Dermis microvascular lymphatic vessel endothelial cell (primary cell): ENCODE data around the gene ARHGEF16. TPM values are rescaled to one million over a fixed set of nuclear protein-coding genes. Genes with fewer than 3 reads are reported as not detected.

Experiments used
- DNase-seq, 2 donors: peaks; one replicate each; pipeline versions ENCODE4 v3.0.0 to v3.0.0-alpha.2; 2010; ENCODE audit warnings: low read depth in 2 of 2
- total RNA-seq: library from RNA; depleted of rRNA; stranded (reverse); fragments of >200 nt; gene quantifications from 2 replicates; pipeline ENCODE4 v1.2.1, GENCODE V29; 2014

The ARHGEF16 gene
- total RNA-seq, 1 donor from 2014 or later: 0.39 TPM

GRCh38 chr1:3422638-3423037 is 31.8 kb upstream of the ARHGEF16 start:
- DNase-seq: no peak

- DNase-seq: no peak
Measured at GRCh38 chr1:3423245-3423829, 31.1 kb upstream of the ARHGEF16 start.

- no peak for DNase-seq
Measured at GRCh38 chr1:3423896-3424611, 30.4 kb upstream of the ARHGEF16 start.

DNA sequence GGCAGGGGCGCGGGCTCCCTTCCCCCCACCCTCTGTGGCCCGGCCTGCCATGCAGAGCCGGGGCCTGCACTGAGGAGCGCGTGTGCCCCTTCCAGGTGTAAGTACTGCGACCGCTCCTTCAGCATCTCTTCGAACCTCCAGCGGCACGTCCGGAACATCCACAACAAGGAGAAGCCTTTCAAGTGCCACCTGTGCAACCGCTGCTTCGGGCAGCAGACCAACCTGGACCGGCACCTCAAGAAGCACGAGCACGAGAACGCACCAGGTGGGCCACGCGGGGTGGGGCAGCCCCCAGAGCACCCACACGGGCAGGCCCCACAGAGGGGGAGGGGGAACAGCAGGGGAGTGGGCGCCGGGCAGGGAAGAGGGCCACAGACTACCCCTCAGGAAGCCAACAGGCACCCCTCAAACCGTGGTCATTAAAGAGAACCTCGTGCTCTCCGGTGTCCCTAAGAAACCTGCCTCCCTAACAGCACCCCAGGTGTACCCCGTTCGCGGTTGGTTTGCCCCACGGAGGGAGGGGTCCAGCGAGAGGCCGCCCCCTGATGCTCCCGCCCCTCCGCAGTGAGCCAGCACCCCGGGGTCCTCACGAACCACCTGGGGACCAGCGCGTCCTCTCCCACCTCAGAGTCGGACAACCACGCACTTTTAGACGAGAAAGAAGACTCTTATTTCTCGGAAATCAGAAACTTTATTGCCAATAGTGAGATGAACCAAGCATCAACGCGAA is 28.8 kb upstream of the ARHGEF16 start:
- no peak for DNase-seq

- DNase-seq: no peak
Measured at GRCh38 chr1:3426956-3427535, 27.4 kb upstream of the ARHGEF16 start.

DNA sequence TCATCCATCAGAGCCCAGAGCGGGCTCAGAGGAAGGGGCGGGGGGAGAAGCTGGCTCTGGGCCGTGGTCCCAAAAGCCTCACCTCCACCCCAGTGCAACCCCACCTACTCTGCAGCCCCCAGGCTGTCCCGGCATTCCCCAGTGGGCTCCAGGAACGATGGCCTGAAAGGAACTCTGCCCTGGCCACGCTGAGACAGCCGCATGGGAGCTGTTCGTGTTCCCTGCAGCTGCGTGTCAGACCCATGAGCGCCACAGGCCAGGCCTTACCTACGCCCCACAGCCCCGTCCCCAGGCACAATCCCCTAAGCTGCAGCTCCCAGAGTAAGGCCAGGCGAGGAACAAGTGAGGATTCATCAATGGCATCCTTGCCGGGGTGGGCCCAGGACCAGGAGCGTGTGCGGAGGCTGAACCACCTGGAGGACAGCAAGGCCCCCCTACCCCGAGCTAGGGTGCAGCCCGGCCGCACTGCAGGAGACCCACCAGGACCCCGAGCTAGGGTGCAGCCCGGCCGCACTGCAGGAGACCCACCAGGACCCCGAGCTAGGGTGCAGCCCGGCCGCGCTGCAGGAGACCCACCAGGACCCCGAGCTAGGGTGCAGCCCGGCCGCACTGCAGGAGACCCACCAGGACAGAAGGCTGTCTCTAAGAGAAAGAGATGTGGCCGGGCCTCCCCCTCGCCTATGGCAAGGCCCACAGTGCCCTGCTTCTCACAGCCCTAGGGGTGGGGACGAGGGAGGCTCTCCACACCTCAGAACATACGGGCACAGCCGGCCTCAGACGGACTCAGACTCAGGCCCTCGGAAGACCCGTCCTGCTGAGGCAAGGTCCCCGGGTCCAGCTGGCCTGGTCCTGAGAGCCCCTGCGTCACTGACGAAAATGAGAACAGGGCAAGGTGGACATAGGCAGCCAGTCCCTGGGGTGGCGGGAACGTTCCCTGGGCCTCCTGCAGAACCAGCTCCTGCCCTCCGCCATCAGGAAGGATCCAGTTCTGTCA is 26.5 kb upstream of the ARHGEF16 start:
- no peak for DNase-seq

DNA sequence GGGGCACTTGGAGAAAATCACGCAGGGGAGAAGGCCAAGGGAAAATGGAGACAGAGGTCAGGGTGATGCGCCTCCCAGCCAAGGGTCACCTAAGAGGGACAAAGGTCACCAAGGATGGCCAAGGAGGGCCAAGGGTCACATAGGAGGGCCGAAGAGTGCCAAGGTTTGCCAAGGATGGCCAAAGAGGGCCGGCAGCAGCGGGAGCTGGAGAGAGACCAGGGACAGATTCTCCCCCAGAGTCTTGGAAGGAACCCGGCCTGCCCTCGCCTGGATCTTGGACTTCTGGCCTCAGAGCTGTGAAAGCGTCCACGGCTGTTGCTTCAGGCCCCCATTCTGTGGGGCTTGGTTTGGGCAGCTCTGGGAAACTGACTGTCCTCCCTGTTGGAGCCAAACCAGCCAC is 25.6 kb upstream of the ARHGEF16 start:
- DNase-seq: no peak

- DNase-seq: no peak
Measured at GRCh38 chr1:3429320-3429719, 25.1 kb upstream of the ARHGEF16 start.

GRCh38 chr1:3429766-3430165 is 24.7 kb upstream of the ARHGEF16 start:
- no peak for DNase-seq

GRCh38 chr1:3430406-3430805 is 24.1 kb upstream of the ARHGEF16 start:
- no peak for DNase-seq

GRCh38 chr1:3430820-3431219 is 23.6 kb upstream of the ARHGEF16 start:
- no peak for DNase-seq

GRCh38 chr1:3431266-3431665 is 23.2 kb upstream of the ARHGEF16 start:
- no peak for DNase-seq

DNA sequence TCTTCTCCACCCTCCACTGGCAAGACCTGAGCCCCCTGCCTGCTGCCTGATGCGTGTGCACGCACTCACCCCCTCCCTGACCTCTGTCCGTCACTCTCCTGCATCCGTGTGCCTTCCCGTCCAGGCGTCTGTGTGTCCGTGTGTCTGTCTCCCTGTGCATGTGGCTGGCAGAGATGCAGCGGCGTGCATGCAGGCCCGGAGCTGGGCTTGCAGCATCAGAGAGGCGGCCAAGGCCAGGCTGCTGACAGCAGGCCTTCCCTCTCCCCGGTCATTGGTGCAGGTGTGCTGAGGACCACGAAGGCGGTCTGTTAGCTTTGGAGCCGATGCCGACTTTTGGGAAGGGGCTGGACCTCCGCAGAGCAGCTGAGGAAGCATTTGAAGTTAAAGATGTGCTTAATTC is 22.8 kb upstream of the ARHGEF16 start:
- no peak for DNase-seq

GRCh38 chr1:3432306-3432705 is 22.2 kb upstream of the ARHGEF16 start:
- no peak for DNase-seq

- no peak for DNase-seq
Measured at GRCh38 chr1:3433076-3433475, 21.4 kb upstream of the ARHGEF16 start.

- no peak for DNase-seq
Measured at GRCh38 chr1:3433596-3434320, 20.7 kb upstream of the ARHGEF16 start.

DNA sequence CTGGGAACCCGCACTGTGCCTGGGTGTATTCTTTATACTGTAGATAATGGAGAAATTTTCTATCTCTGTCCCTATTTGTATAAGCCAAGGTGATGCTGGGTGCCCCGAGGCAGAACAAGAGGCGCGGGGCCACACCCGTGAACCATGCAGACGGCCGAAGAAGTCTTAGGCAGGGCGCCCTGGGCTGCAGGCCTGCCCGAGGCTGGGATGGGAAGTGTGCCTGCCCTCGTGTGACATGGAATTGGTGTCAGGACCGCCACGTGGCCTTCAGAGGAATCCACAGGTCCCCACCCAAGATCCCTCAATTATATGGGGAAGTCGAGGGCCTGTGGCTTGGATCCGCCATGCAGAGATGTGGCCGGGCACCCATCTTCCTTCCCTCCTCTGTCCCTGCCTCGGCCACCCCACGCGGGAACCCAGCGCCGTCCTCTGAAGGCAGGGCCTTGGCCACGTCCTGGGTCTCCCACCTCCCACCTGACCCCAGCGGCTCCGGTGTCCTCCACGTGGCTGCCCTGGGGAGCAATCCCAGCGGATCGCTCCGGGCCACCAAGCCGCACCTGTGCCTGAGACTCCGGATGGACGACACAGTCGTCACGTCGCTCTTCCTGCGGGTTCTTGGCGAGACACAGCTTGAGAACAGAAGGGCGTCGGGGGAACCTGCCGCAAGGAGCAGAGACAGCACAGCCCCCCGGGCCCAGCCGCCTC is 19.9 kb upstream of the ARHGEF16 start:
- DNase-seq: no peak

DNA sequence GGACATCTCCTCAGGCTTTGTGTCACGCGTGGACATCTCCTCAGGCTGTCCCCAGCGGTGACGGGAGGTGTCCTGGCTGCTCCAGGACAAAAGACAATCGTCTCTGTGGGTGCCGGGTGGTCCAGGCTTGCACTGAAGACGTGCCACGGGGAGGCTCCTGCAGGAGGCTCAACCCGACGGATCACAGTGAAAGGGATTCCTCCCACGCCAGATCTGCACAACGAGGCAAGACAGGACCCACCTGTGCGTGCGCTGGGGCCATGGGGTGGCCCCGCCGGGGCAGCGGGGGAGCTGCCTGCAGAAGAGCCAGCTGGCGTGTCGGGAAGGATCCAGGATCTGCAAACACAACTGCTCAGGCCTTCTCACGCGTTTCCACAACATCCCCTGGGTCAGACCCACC is 18.8 kb upstream of the ARHGEF16 start:
- DNase-seq: no peak

DNA sequence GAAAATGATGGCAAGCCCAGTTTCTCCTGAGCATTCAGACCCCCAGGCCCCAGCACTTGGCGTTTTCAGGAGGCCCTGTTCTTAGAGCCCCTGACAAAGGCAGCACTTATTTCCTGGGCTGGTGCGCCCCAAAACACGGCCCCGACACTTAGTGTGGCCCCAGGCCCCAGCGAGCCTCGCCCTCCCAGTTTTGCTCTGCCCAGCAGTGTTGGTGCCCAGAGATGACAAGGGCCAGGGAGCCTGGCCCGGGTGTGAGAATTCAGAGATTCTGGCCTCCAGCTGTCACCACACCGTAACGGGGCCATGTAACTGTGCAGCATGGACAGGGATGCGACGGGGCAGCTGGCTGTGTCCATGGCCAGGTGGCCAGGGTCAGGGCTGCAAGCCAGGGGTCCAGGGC is 18.0 kb upstream of the ARHGEF16 start:
- DNase-seq: no peak

DNA sequence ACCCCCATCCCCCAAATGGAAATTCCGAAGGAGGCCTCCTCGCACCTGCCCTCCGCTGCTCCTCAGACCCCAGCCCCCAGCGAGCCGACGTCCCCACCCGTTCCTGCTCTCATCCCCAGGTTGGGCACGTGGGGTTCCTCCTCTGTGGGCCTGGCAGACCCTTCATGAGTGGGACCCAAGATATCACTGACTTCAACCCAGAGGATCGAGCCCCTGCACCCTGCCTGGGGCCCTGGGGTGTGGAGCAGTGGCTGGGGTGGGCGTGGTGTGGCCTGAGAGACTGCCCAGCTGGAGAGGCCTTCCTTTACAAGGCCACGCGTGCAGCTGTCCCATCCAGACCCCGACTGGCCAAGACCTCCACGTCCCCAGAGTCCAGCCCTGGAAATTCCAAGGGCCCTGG is 17.6 kb upstream of the ARHGEF16 start:
- no peak for DNase-seq
